ENCODE data around the gene MED27. TPM values are rescaled to one million over a fixed set of nuclear protein-coding genes. Genes with fewer than 3 reads are reported as not detected.

Gene MED27
- total RNA-seq (10 to 100 TPM; 11.9 to 19.7 (median 15.5) TPM), polyA plus RNA-seq (10 to 100 TPM; 13.8 to 18.0 (median 16.2) TPM)

GRCh38 chr9:132079391-132080091 is at the start of gene MED27:
MED27 (minus strand) TSS chr9:132079867; CDS start chr9:132079844, 23 bp downstream.
- H3K36me3 ChIP-seq = peaks cover 0 to 27% (median 4%) of the 10 kb centered on the region in 4 donors
- intact Hi-C loops (cut with DNase I) = loop anchor here (2.0 kb wide), 1 partner anchor 157 kb away; no protein-coding TSS in a partner anchor
- H3K27me3 ChIP-seq = no peaks in the 10 kb centered on the region
- H3K9me3 ChIP-seq = no peaks in the 10 kb centered on the region
- peak; percentile 33 to 80 (median 74) for TF ChIP-seq POLR2AphosphoS5 (IDR thresholded peaks at IDR 0.05)
- TF ChIP-seq EP300 (IDR thresholded peaks at IDR 0.05) = no peak
- peak within 1 kb of the TSS; percentile 66 to 85 (median 82) for H3K27ac ChIP-seq
- peaks cover 0 to 42% (median 18%) of the 10 kb centered on the region in 4 donors for H3K4me1 ChIP-seq
- peak within 1 kb of the TSS; percentile 82 to 86 (median 84) for H3K4me3 ChIP-seq
- 0 to 4% methylated on average over 41 of the region's 41 CpGs for WGBS, 2 donors
- DNase-seq = peak; percentile 93

- Histone ChIP-seq H3K27me3 (peaks cover 9 to 76% (median 45%) of the 10 kb centered on the region in 3 donors), H3K36me3 (no peaks in the 10 kb centered on the region), H3K9me3 (no peaks in the 10 kb centered on the region), H3K4me1 (no peaks in the 10 kb centered on the region), H3K4me3 (no peak overlapping the region), H3K27ac (no peak overlapping the region)
- DNase-seq = no peak
- no peak for TF ChIP-seq POLR2AphosphoS5 (IDR thresholded peaks at IDR 0.05)
- intact Hi-C loops (cut with DNase I) = no loop called here
- 71% methylated on average over 15 of the region's 15 CpGs for WGBS, 2 donors
Measured at GRCh38 chr9:132127888-132128534, 48.3 kb upstream of the MED27 start.

GRCh38 chr9:132126680-132127236 is 47.1 kb upstream of the MED27 start:
- TF ChIP-seq CTCF (IDR thresholded peaks at IDR 0.05) = no peak
- no peak for TF ChIP-seq POLR2AphosphoS5 (IDR thresholded peaks at IDR 0.05)
- no peak for TF ChIP-seq EP300 (IDR thresholded peaks at IDR 0.05)
- TF ChIP-seq POLR2A (IDR thresholded peaks at IDR 0.05) = no peak
- H3K27me3 ChIP-seq = peaks cover 9 to 66% (median 45%) of the 10 kb centered on the region in 3 donors
- intact Hi-C loops (cut with DNase I) = no loop called here
- H3K4me3 ChIP-seq = no peak overlapping the region
- H3K36me3 ChIP-seq = no peaks in the 10 kb centered on the region
- no peak overlapping the region for H3K27ac ChIP-seq
- WGBS, 2 donors = 65 to 68% methylated on average over 13 of the region's 13 CpGs
- H3K9me3 ChIP-seq = no peaks in the 10 kb centered on the region
- H3K4me1 ChIP-seq = no peaks in the 10 kb centered on the region
- no peak for DNase-seq

- H3K4me3 ChIP-seq = no peak overlapping the region
- intact Hi-C loops (cut with DNase I) = no loop called here
- peaks cover 9 to 59% (median 45%) of the 10 kb centered on the region in 3 donors for H3K27me3 ChIP-seq
- no peaks in the 10 kb centered on the region for H3K4me1 ChIP-seq
- H3K9me3 ChIP-seq = no peaks in the 10 kb centered on the region
- no peak overlapping the region for H3K27ac ChIP-seq
- H3K36me3 ChIP-seq = no peaks in the 10 kb centered on the region
- no peak for TF ChIP-seq POLR2AphosphoS5 (IDR thresholded peaks at IDR 0.05)
- no peak for TF ChIP-seq POLR2A (IDR thresholded peaks at IDR 0.05)
- 44 to 68% methylated on average over 20 of the region's 20 CpGs for WGBS, 2 donors
- DNase-seq = no peak
Measured at GRCh38 chr9:132125944-132126679, 46.4 kb upstream of the MED27 start.

- Histone ChIP-seq H3K27me3 (peaks cover 9 to 60% (median 45%) of the 10 kb centered on the region in 3 donors), H3K36me3 (no peaks in the 10 kb centered on the region), H3K9me3 (no peaks in the 10 kb centered on the region), H3K4me1 (no peaks in the 10 kb centered on the region), H3K27ac (no peak overlapping the region), H3K4me3 (no peak overlapping the region)
- no peak for DNase-seq
- TF ChIP-seq POLR2AphosphoS5 (IDR thresholded peaks at IDR 0.05) (no peak), POLR2A (IDR thresholded peaks at IDR 0.05) (no peak), CTCF (IDR thresholded peaks at IDR 0.05) (no peak), EP300 (IDR thresholded peaks at IDR 0.05) (no peak)
- WGBS, 2 donors = 28 to 38% methylated on average over 7 of the region's 7 CpGs
- intact Hi-C loops (cut with DNase I) = no loop called here
Measured at GRCh38 chr9:132125361-132125760, 45.7 kb upstream of the MED27 start.

Data from sigmoid colon (tissue), 7 donors.